Upper lobe of left lung (tissue), 6 donors: ENCODE data around the gene GBF1. TPM values are rescaled to one million over a fixed set of nuclear protein-coding genes. Genes with fewer than 3 reads are reported as not detected.
"Not testable (repeated sequence)": the region's sequence is repeated elsewhere in the genome, so short reads cannot be mapped to it uniquely, and the experiment has no call there.

Experiments
- ATAC-seq, 2 donors: fragments of 200-7000 bp; cut with Tn5 transposase; one replicate each; pipeline ENCODE4 v1.9.1; 2022; ENCODE audit warnings: mild to moderate bottlenecking in 2 of 2, moderate library complexity in 2 of 2; ENCODE audit not compliant: low FRiP score in 2 of 2
- DNase-seq, 2 donors: peaks; one replicate each; pipeline ENCODE4 v3.0.0-alpha.2; 2019 to 2020
- H3K27ac ChIP-seq, 4 donors: fragments of 200-600 bp; sonication (generic); one replicate each; pipeline ENCODE4 v1.5.1; 2016 to 2019
- H3K27me3 ChIP-seq, 4 donors: fragments of 200-600 bp; sonication (generic); one replicate each; pipeline ENCODE4 v1.5.1; 2017 to 2019
- H3K36me3 ChIP-seq, 4 donors: fragments of 200-600 bp; sonication (generic); one replicate each; pipeline ENCODE4 v1.5.1; 2016 to 2019
- H3K4me1 ChIP-seq, 4 donors: fragments of 200-600 bp; sonication (generic); one replicate each; pipeline ENCODE4 v1.5.1; 2018 to 2019
- H3K4me3 ChIP-seq, 4 donors: fragments of 200-600 bp; sonication (generic); one replicate each; pipeline ENCODE4 v1.5.1; 2017 to 2019; ENCODE audit warnings: mild to moderate bottlenecking in 2 of 4, moderate library complexity in 1 of 4
- H3K9me3 ChIP-seq, 4 donors: fragments of 200-600 bp; sonication (generic); one replicate each; pipeline ENCODE4 v1.5.1; 2018 to 2019
- CTCF ChIP-seq, 6 experiments: fragments of 450-650 bp in 4 of 6; fragments of 200-600 bp in 2 of 6; sonication (generic) in 2 of 6; IDR thresholded peaks; one replicate each; pipeline ENCODE4 v1.5.1; 2016 to 2019; ENCODE audit warnings: antibody characterized with exemption in 6 of 6
- EP300 ChIP-seq, 4 donors: sonication (generic); formaldehyde crosslinking; IDR thresholded peaks; one replicate each; pipeline ENCODE4 v1.5.1; 2017; ENCODE audit warnings: antibody characterized with exemption in 4 of 4, control low read depth in 2 of 4
- POLR2A ChIP-seq, 4 donors: fragments of 450-650 bp; IDR thresholded peaks; one replicate each; pipeline ENCODE4 v1.5.1; 2016 to 2017; ENCODE audit warnings: antibody characterized with exemption in 4 of 4, mild to moderate bottlenecking in 2 of 4
- POLR2AphosphoS5 ChIP-seq, 2 donors: sonication (generic); formaldehyde crosslinking; IDR thresholded peaks; one replicate each; pipeline ENCODE4 v1.5.1; 2017; ENCODE audit warnings: antibody characterized with exemption in 2 of 2
- WGBS, 2 donors: methylation state at CpG; one replicate each; pipeline ENCODE4 v1.1.5; 2017 to 2018; 5-methylcytosine and 5-hydroxymethylcytosine counted together
- total RNA-seq, 6 donors: library from RNA; depleted of rRNA in 4 of 6; stranded (reverse); fragments of >200 nt in 4 of 6; gene quantifications; one replicate each; pipeline versions ENCODE4 v1.1.0 to v1.2.1, GENCODE V29; 2016 to 2021
- donor health status: DM: no; HTN: no; CAD: no; lungs with moderate emphysema.
- donor health status: DM: no; HTN: yes; CAD: no; lungs with severe emphysema.

Gene GBF1
- total RNA-seq, 6 donors from 2014 or later: 36.7 to 59.7 (median 44.4) TPM

- TF ChIP-seq POLR2A (IDR thresholded peaks at IDR 0.05): no peak
- no peak for TF ChIP-seq CTCF (IDR thresholded peaks at IDR 0.05)
- no peak for TF ChIP-seq EP300 (IDR thresholded peaks at IDR 0.05)
- TF ChIP-seq POLR2AphosphoS5 (IDR thresholded peaks at IDR 0.05): no peak
- H3K27me3 ChIP-seq: no peaks in the 10 kb centered on the region
- ATAC-seq: no peak
- no peaks in the 10 kb centered on the region for H3K36me3 ChIP-seq
- peak in 1 of 2 donors; percentile 75 for DNase-seq
- no peak overlapping the region for H3K4me3 ChIP-seq
- H3K4me1 ChIP-seq: no peaks in the 10 kb centered on the region
- no peak overlapping the region for H3K27ac ChIP-seq
- 76 to 88% methylated on average over 4 to 26 of the region's 34 CpGs for WGBS, 2 donors
- peaks cover 4 to 12% (median 9%) of the 10 kb centered on the region in 4 donors for H3K9me3 ChIP-seq
Measured at GRCh38 chr10:102200751-102201640, 44.3 kb upstream of the GBF1 start.

- Histone ChIP-seq H3K9me3 (peaks cover 4 to 12% (median 9%) of the 10 kb centered on the region in 4 donors), H3K4me3 (no peak overlapping the region), H3K27me3 (no peaks in the 10 kb centered on the region), H3K4me1 (no peaks in the 10 kb centered on the region), H3K36me3 (no peaks in the 10 kb centered on the region), H3K27ac (no peak overlapping the region)
- ATAC-seq (no peak), DNase-seq (no peak)
- 86% methylated on average over 1 of the region's 1 CpG for WGBS, 2 donors
- TF ChIP-seq POLR2AphosphoS5 (IDR thresholded peaks at IDR 0.05) (no peak), EP300 (IDR thresholded peaks at IDR 0.05) (no peak), CTCF (IDR thresholded peaks at IDR 0.05) (no peak), POLR2A (IDR thresholded peaks at IDR 0.05) (no peak)
Measured at GRCh38 chr10:102202386-102202785, 42.9 kb upstream of the GBF1 start.

- peaks cover 4 to 10% (median 9%) of the 10 kb centered on the region in 4 donors for H3K9me3 ChIP-seq
- WGBS, 2 donors: 48 to 60% methylated on average over 5 of the region's 5 CpGs
- peaks cover 0 to 5% (median 0%) of the 10 kb centered on the region in 4 donors for H3K4me1 ChIP-seq
- no peak overlapping the region for H3K4me3 ChIP-seq
- H3K27me3 ChIP-seq: no peaks in the 10 kb centered on the region
- no peak overlapping the region for H3K27ac ChIP-seq
- H3K36me3 ChIP-seq: no peaks in the 10 kb centered on the region
- ATAC-seq: no peak
- TF ChIP-seq EP300 (IDR thresholded peaks at IDR 0.05): no peak
- TF ChIP-seq CTCF (IDR thresholded peaks at IDR 0.05): no peak
- TF ChIP-seq POLR2A (IDR thresholded peaks at IDR 0.05): no peak
- no peak for TF ChIP-seq POLR2AphosphoS5 (IDR thresholded peaks at IDR 0.05)
- no peak for DNase-seq
Measured at GRCh38 chr10:102208311-102209035, 36.9 kb upstream of the GBF1 start.

- ATAC-seq: no peak
- no peak for DNase-seq
- H3K4me1 ChIP-seq: peaks cover 0 to 5% (median 0%) of the 10 kb centered on the region in 4 donors
- no peak overlapping the region for H3K27ac ChIP-seq
- no peak overlapping the region for H3K4me3 ChIP-seq
- no peaks in the 10 kb centered on the region for H3K36me3 ChIP-seq
- TF ChIP-seq POLR2A (IDR thresholded peaks at IDR 0.05) (no peak), POLR2AphosphoS5 (IDR thresholded peaks at IDR 0.05) (no peak), CTCF (IDR thresholded peaks at IDR 0.05) (no peak), EP300 (IDR thresholded peaks at IDR 0.05) (no peak)
- no peaks in the 10 kb centered on the region for H3K27me3 ChIP-seq
- H3K9me3 ChIP-seq: no peaks in the 10 kb centered on the region
- WGBS, 2 donors: 77 to 83% methylated on average over 3 of the region's 3 CpGs
Measured at GRCh38 chr10:102211615-102212299, 33.6 kb upstream of the GBF1 start.

- not testable (repeated sequence) for DNase-seq, H3K27ac ChIP-seq, ATAC-seq, H3K4me3 ChIP-seq, H3K4me1 ChIP-seq, H3K36me3 ChIP-seq, H3K9me3 ChIP-seq, H3K27me3 ChIP-seq
- WGBS, 2 donors: 63 to 82% methylated on average over 4 of the region's 4 CpGs
Measured at GRCh38 chr10:102213599-102213998, 31.7 kb upstream of the GBF1 start.
